CD4-positive, alpha-beta T cell treated with Interleukin-6 for 4 hours (primary cell): ENCODE measurements around the gene CTCFL.
"Not testable (repeated sequence)": the region's sequence is repeated elsewhere in the genome, so short reads cannot be mapped to it uniquely, and the experiment has no call there.

Source experiments
- DNase-seq: peaks from one replicate; pipeline ENCODE4 v3.0.0-alpha.2; 2020; ENCODE audit warnings: mixed read lengths

The CTCFL gene

DNA sequence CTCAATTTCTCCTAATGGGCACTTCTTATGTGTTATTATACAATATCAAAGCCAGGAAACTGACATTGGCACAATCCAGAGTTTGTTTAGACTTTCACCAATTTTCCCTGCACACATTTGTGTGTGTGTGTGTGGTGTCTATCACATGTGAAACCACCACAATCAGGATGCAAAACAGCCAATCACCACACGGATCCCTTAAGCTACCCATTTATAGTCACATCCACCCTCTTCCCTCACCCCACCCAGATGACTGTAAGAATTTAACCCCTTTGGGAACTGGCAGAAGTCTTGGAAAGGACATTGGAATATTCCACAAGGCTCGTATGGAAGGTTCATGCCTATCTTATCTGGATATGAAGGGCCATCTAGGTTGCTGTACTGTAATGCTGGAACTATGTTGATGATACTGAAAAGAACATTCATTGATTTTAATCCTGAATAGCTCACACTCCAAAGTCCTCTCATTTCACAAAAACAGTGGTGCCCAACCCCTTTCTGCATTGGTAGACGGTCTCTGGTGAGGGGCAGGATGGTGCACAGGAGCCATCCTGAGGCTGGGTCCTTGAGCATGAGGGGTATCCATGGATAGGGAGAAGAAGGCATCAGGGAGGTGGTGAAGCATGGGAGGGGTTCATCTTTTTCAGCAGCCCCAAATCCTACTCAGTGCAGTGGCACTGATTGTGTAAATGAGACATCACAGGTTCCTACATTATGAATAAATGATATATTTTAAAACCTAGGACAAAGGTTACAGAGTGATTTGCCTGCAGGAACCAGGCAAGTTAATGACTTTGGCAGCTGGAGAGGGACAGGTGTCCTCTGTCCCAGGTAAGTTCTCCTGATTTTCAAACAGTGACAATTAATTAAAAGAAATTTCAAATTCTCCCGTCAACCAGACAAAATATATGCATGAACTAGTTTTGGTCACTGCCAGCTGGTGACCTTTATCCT is 12.1 kb upstream of the CTCFL start:
- no peak for DNase-seq

DNA sequence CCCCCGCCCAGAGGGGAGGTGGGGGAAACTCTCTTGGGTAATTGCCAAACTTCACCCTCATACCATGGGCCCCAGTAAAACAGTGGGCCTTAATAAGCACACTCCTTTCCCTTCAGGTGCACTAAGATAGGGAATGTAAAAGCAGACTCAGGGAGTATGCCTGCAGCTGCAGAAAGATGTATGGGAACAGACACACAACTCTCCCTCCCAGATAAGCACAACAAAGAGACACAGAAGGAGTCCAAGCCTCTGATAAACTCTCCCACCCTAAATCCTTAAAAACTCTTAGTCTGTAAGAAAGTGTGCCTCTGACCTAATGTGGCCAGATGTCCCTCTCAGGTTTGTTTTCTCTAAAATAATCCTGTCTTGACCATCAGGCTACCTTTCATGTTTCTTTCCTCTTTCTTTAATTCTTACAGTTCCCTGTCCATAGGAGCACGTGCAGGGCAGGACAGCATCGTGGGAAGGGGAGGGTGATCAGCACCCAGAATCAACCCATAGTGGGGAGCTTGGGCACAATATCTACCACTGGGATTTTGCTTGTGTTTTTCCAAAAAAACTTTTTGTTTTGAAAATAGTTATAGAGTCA is 11.3 kb upstream of the CTCFL start:
- DNase-seq: no peak

DNA sequence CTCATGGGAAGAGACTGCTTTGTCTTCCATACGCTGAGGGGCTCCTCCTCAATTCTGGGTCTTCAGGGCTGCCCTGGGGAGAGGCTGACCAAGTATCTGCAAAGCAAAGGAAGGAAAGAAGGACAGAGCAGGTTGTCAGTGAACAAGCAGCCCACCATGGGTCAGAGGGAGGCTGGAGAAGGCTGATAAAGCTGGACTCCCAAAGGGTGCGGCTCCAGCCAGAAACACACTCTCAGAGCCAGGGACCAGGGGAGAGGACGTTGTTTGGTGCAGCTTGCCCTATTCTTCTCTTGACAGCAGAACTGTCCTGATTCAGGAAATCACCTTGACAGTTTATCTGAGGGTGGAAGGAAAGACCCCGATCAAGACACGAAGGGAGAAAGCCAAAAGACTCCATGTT is 10.4 kb upstream of the CTCFL start:
- DNase-seq: no peak

DNA sequence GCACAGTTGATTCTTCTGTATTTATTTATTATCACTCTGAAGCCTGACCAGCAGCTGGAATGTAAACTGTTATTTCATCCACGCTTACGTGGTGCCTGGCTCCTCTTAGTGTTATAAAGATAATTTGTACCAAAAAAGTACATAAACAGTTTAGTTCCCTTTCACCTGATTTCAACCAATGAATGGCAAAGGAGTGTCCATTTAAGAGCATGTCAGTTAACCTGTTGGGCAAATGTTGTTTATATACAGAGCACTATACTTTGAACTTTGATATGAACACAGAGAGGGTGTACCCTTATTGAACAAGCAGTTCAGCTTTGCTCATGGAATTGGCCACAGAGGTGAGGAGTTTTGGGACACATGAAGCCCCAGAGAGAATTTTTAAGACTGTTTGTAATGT is 7.2 kb upstream of the CTCFL start:
- DNase-seq: no peak

DNA sequence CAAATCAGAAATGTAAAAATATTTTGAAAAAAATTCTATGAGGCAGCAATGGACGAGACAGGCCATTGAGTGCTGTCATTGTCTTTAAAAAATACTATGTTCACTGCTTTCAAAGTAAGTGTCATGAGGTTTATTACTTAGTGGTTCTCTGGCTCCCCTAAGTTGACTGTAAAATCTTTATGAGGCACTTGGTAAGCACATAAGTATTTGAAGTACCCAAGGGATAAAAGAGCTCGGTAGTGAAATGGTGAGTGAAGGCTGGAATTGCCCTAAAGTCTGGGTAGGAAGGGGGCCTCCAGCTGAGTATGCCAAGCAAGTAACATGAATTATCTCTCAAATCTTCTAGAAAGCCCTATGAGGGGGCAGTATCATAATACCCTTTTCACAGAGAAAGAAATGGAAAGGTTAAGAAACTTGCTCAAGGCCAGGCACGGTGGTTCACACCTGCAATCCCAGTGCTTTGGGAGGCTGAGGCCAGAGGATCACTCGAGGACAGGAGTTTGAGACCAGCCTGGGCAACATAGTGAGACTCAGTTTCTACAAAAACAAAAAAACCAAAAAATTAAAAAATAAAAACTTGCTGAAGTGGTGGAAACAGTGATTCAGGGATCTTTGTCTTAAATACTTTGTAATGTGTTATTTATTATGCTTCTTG is 5.5 kb upstream of the CTCFL start:
- no peak for DNase-seq

DNA sequence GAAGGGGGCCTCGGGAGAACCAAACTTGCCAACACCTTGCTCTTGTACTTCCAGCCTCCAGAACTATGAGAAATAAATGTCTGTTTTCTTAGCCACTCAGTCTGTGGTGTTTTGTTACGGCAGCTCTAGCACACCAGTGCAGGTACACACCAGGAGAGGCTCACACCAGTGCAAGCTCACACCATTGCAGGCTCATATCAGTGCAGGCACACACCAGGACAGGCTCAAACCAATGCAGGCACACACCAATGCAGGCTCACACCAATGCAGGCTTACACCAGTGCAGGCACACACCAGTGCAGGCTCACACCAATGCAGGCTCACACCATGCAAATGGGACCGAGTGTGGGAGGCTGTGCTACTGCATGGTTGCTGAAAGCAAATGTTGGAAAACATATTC is 4.9 kb upstream of the CTCFL start:
- DNase-seq: no peak

DNA sequence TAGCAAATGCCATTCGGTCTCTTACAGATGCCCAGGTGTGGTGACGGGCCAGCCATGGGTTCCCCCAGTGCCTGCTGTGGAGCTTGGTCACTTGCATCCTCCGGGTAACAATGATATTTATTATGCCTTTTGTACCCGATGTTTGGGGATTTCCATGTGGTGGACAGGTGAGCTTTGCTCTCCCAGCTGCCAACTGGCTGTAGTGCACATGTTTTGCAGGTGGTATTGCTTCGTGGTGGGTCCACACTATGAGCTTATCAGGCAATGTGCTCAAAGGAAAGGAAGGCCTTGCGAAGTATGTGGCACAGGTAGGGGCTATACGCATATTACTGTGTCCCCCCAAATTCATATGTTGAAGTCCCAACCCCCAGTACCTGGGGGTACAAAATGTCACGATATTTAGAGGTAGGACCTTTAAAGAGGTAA is 4.2 kb upstream of the CTCFL start:
- DNase-seq: no peak

DNA sequence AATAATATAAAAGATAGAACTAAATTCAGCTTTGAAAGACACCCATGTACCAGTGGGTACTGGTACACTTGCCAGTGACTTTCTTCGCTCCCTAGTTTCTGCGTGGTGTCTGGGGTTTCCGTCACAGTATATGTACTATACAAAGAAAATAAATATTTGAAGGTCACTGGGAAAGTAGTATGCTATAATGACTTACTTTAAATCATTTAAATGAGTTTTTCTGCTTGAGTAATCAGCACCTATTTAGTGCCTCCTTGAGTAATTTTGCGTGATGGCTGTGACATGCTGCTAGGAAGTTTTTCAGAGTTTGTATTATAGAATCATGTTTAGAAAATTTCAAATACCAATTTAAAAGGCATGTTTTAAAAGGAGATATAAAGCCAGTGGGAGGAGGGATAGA is 3.2 kb upstream of the CTCFL start:
- no peak for DNase-seq

DNA sequence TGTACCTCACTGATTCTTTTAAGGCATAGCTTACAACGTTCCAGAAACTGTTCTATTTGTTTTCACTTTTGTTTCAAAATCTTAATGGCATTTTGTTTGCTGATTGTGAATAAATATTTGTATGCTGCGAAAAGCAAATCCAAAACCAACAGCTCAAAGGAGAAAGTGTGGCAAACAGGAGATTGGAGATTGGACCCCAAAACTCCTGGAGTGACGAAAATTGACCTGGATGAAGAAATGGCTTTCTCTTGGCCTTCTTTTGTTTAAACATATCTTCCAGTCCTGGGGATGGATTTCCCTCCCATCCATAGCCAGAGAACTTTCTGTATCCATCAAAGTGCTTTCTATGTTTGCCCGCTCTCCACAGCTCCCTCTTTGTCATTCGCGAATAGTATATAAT is 2.8 kb upstream of the CTCFL start:
- DNase-seq: no peak

DNA sequence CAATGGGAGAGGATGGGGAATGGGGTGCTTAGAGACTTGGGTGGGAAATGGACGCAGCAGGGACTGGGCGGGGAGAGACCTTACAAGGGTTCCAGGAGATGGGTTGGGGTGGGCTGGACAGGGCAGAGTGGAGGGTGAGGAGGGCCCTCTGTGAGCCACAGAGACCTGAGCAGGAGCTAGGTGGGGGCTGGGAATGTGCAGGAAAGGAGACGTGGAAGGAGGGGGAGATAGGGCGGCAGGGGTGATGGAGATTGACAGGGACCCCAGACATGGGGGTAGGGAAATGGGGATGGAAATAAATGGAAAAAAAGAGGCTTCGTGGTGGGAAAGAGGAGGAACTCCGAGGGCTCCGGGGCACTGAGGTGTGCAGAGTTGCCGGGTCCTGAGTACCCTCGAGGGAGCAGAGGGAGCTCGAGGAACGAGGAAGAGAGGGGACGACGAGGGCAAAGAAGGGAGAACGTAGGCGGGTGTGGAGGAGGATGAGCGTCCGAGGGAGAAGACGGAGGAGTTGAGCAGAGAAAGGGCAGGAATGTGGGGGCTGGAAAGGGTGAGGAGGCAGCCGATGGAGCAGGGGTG is 2.0 kb upstream of the CTCFL start:
- DNase-seq: no peak

DNA sequence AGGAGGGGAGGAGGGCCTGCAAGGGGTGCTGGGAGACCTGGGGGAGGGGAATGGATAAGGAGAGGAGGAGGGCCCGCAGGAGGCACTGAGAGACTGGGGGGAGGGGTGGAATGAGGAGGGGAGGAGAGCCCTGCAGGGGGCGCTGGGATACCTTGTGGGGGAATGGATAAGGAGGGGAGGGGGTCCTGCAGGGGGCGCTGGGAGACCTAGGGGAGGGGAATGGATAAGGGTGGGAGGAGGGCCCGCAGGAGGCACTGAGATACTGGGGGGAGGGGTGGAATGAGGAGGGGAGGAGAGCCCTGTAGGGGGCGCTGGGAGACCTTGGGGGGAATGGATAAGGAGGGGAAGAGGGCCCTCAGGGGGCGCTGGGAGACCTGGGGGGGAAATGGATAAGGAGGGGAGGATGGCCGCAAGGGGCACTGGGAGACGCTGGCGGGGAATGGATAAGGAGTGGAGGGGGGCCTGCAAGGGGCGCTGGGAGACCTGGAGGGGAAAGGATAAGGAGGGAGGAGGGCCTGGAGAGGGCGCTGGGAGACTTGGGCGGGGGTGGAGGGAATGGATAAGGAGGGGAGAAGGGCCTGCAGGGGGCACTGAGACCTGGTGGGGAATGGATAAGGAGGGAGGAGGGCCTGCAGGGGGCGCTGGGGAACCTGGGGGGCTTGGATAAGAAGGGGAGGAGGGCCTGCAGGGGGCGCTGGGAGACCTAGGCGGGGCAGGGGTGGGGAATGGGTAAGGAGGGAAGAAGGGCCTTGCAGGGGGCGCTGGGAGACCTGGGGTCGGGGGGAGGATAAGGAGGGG is 1.3 kb upstream of the CTCFL start:
- DNase-seq: peak; percentile 12

DNA sequence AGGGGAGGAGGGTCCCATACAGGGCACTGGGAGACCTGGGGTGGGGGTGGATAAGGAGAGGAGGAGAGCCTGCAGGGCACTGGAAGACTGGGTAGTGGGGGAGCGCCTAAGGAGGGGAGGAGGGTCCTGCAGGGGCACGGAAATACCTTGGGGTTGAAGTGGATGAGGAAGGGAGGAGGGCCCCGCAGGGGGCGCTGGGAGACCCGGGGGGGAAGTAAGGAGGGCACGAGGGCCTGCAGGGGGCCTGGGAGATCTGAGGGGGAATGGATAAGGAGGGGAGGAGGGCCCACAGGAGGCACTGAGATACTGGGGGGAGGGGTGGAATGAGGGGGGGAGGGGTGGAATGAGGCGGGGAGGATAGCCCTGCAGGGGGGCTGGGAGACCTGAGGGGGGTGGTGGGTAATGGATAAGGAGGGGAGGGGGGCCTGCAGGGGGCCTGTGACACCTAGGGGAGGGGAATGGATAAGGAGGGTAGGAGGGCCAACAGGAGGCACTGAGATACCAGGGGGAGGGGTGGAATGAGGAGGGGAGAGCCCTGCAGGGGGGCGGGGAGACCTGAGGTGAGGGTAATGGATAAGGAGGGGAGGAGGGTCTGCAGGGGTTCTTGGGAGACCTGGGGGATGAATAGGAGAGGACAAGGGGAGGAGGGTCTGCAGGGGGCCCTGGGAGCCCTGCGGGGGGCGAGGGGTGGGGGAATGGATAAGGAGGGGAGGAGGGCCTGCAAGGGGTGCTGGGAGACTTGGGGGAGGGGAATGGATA is 567 bp upstream of the CTCFL start:
- DNase-seq: no peak

DNA sequence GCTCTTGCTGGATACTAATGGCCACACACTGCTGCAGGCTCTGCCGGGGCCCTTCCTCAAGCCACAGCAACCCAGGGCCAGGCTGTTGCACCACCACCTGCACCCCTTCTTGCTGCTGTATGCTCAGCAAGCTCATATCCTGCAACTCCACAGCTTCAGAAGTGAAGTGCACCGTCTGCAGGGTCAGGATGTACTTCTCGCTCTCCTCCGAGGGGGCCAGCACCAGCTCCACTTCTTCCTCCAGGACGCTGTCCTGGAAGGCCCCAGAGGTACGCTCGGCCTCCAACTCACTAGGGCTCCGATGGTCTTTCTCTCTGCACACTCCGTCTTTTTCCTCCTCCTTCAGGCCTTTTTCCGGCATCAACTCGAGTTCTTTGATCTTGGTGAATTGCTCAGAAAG is 1.2 kb downstream of the CTCFL start:
- DNase-seq: no peak

DNA sequence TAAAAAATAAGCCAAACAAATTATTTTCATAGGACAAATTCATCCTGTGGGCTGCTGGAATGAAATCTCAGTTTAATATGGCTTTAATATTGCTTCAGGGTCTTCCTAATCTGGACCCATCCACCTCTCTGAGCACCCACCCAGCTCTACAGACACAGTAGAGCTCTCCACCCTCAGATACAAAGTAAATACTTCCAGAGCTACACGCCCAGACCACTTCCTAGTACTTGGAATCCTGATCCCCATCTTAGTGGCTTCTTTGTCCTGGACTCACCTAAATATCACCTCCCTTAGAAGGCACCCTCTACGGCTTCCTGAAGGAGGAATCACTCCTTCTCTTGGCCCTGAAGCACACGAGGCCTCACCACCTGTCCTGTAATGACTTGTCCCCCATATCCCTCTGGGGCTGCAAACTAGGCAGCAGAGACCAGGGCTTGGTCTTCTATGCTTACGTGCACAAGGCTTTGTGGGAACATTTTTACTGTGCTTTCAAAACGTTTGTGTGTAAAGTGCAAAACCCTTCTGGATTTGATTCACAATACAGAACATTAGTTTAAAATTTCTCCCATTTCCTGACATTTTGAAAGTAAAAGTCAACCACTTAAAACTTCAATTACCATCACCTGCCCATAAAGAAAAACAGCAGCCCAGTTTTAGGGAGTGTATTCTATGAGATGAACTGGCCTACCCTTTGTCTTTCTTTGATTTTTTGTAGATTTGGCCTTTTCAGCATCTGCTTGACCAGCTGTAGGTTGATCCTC is 2.4 kb downstream of the CTCFL start:
- DNase-seq: no peak

DNA sequence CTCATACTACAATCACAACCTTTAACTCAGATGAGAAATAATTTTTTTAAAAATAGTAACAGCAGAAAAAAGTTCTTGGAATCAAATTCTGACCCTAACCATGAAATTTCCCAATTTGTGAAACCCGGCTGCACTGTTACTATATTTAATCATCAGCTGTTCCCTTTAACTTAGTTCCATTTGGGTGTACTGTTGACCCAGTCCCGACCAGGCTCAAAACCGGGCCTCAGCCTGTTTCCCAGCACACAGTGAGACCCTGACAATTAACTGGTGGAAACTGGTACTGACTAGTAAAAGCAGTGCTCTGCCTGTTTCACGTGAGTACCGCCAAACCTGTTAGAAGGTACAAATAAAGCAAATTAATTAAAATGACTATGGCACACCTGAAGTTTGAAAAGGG is 7.0 kb downstream of the CTCFL start:
- no peak for DNase-seq

DNA sequence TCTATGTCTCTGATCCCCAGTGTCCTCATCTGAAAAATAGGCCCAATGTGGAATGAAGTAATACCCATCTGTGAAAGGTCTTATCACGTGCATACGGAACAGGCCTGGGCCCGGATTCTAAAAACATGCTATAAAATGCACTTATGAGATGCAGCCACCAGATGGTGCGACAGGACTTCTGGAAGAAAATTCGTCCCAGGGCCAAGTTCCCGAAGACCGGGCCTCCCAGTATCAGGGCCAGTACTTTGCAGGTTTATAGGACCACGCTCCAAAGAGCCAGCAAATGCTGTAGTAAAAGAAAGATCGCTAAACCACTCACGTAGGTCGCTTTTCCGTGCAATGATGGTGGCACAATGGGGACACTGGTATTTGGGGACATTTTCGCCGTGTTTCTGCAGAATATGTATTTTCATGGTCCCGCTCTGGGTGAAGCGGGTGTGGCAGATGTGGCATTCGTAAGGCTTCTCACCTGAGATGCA is 10.6 kb downstream of the CTCFL start:
- DNase-seq: peak; percentile 46

DNA sequence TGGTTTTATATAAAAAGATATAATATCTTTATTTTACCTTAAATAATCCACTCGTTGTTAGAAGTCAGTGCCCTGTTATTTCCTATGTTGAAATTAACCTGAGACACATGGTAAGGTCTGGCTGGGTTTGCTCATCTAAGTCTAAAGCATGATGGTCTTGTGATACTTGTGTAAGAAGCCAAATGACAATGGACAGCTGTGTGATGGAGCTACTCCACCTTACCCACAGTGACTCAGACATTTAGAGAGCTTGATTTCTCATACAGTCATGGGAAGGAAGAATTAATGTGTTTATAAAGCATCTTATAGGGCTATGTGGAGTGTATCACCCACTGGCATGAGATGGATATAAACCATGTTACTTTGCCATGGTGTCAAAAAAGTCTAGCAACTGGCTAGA is 11.7 kb downstream of the CTCFL start:
- DNase-seq: no peak

DNA sequence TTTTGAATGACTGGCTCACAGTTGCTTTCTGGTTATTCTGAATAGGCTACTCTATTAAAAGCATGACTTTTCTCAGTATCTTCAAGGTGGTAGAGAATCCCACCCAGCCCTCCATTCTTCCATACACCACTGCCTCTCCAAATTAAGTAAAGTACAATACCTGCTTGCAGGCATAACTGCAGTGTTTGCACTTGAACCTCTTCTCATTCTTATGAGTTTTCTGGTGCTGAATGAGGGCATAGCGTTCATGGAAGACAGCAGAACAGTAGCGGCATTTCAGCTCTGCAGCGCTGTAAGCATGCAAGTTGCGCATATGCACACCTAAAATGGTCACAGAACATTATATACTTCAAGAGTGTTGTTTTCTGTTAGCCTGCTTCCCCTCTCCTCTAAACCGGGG is 12.5 kb downstream of the CTCFL start:
- DNase-seq: no peak

DNA sequence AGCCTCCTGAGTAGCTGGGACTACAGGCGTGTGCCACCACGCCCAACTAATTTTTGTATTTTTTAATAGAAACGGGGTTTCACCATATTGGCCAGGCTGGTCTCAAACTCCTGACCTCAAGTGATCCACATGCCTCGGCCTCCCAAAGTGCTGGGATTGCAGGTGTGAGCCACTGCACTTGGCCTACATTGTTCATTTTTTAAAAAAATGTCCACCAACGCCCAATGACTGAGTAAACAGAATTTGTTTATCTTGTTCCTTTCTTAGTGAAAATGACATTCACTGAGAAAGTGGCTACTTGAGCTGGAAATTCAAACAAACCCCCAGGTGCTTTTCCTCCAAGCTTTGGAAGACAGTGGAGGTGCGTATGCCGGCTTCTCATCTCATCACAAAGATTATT is 13.2 kb downstream of the CTCFL start:
- not testable (repeated sequence) for DNase-seq

DNA sequence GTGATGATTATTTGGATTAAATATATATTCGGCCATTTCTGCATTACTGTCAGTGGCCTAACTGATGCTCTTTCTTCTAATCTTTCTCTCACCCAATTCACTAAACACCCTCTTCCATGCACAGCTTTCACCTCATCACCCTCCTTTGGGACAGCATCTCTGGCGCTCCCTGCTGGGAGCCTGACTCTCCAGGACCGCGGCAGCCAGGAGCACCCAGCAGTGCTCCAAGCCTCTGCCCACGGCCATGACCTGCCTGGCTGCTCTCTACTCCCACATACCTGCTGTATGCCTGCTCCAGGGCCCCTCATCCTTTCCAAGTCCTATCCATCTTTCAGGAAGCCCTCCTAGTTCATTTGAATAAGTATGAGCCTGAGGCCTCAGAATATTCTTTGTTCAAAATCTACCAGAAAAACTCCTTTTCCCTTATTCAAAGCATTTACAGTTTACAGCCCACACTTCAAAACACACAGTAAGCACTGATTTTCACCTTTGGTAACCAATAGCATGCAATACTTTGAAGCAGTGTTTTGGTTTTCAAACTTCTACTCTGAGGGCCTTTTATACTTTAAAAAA is 15.2 kb downstream of the CTCFL start:
- peak; percentile 12 for DNase-seq

DNA sequence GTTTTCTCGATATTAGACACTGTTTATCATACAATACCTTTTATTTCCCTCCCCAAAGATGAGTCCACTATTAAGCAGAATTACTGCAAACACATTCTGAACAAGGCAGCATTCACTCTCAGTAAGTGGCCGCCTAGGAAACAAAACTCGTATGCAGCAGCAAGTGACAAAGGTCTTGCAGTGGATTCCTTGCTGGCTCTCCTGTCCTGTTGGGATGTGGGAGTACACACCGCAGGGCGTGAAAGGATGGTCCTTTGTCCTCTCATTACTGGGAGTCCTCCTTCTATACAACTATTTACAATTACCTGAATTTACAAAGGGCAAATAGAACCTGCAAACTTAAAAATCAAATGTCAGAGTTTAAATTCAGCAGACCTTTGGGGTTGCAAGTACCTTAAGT is 16.1 kb downstream of the CTCFL start:
- no peak for DNase-seq
